ENCODE measurements around the gene OPRM1.

Gene OPRM1

DNA sequence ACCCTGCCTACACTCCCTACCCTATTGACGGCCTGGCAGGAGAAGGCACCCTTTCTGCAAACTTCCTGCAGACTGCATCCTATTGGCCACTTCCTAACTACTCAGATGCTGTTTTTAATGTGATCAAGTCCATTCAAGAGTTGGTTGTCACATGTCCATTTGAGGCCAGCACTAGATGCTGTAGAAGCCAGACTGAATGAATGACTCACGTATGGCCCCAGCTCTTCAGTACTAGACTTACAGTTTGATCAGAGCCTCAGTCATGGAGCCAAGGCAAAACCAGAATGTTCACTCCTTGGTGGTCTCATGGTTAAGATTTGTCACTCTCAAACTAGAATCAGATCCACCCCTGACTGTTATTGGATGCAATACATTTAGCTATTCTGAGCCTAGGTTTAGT, 101.7 kb downstream of the OPRM1 start:
- DNase-seq, result no peak
- TF ChIP-seq, protein P1, sequence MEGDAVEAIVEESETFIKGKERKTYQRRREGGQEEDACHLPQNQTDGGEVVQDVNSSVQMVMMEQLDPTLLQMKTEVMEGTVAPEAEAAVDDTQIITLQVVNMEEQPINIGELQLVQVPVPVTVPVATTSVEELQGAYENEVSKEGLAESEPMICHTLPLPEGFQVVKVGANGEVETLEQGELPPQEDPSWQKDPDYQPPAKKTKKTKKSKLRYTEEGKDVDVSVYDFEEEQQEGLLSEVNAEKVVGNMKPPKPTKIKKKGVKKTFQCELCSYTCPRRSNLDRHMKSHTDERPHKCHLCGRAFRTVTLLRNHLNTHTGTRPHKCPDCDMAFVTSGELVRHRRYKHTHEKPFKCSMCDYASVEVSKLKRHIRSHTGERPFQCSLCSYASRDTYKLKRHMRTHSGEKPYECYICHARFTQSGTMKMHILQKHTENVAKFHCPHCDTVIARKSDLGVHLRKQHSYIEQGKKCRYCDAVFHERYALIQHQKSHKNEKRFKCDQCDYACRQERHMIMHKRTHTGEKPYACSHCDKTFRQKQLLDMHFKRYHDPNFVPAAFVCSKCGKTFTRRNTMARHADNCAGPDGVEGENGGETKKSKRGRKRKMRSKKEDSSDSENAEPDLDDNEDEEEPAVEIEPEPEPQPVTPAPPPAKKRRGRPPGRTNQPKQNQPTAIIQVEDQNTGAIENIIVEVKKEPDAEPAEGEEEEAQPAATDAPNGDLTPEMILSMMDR (IDR thresholded peaks at IDR 0.05; ENCODE audit: low read depth, low read length), result no peak
- no peaks in the 10 kb centered on the region for H3K36me3 ChIP-seq
- no peaks in the 10 kb centered on the region for H3K27me3 ChIP-seq
- no peaks in the 10 kb centered on the region for H3K4me1 ChIP-seq
- H3K4me3 ChIP-seq (ENCODE audit: low read depth, low read length), result no peak overlapping the region
- no peaks in the 10 kb centered on the region for H3K9me3 ChIP-seq

DNA sequence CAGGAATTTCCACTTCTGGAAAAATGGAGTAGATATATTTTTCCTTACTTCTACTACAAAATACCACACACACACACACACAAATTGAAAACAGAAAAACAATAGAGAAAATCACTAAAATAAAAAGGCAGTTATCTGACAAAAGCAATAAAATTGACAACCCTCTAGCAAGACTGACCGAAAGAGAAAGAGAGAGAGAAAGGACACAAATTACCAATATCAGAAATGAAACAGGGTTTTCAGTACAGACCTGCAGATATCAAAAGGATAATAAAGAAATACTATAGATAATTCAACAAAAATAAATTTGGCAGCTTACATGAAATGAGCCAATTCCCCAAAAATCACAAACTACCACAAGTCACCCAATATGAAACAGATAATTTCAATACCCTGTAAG, 104.7 kb downstream of the OPRM1 start:
- TF ChIP-seq, protein P1 (IDR thresholded peaks at IDR 0.05; ENCODE audit: low read depth, low read length), result no peak
- Histone ChIP-seq H3K9me3 (no peaks in the 10 kb centered on the region), H3K4me1 (peaks cover 7% of the 10 kb centered on the region), H3K36me3 (no peaks in the 10 kb centered on the region), H3K27me3 (no peaks in the 10 kb centered on the region), H3K4me3 (ENCODE audit: low read depth, low read length) (no peak overlapping the region)
- no peak for DNase-seq

DNA sequence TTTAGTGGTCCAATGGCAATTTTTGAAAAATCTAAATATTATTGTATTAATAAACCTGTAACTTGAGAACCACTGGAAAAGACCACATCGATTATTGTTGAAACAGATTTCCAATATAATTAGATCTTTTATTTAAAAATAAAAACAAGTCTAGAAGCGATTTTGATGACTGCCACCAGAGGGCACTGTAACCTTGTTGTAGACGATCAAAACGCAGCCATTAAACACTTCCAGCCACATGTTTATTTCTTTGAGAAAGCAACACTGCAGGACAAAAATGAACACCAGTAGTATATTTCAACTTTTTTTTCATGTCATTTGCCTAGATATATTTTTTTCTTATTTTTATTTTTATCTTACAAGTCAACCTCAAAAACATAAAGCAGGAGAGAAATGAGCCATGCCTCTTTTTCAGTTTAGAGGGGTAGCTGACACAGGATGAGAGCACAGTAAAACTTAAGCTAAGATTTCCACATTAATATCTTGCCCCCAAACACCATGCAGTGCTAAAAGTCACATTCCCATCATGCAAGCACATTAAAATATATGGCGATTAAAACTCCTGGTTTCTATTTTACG, 115.4 kb downstream of the OPRM1 start:
- Histone ChIP-seq H3K4me1 (no peaks in the 10 kb centered on the region), H3K36me3 (no peaks in the 10 kb centered on the region), H3K4me3 (ENCODE audit: low read depth, low read length) (no peak overlapping the region), H3K9me3 (peaks cover 6% of the 10 kb centered on the region; the same call in 1 of the 2 replicates), H3K27me3 (no peaks in the 10 kb centered on the region)
- TF ChIP-seq, protein P1 (IDR thresholded peaks at IDR 0.05; ENCODE audit: low read depth, low read length), result peak; percentile 74
- peak; percentile 59 for DNase-seq

DNA sequence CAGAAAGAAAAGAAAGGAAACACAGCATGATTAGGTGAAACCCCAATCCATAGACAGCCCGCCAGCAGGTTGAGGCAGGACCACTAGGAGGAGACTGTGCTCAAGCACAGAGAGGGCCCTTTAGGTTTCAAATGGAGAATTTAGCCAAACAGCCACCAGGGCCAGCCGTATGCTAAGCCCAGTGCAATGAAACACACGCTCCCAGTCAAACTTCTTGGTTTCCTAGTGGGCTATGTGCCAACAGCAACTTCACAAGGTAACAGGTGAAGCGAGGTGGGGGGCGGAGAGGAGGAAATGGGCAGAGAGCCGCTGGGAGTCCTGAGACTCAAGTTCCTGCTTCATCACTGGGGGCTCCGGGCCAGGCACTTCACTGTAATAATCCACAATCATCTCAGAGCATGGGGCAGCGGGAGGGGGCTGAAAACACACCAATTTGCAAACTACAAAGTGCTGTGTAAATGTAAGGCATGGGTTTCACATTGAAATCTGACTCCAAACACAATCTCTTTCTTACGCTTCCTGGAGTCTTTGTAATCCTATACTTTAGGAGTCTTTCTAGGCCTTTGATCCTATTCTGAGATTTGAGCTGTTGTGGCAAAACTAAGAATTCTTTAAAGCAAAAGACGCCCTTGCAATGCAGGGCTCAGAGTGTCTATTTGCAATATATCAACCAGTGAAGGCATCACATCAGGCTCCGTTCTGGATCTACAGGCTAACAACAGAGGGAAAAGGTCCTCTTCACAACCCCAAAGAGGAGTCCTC, 117.3 kb downstream of the OPRM1 start:
- Histone ChIP-seq H3K4me1 (no peaks in the 10 kb centered on the region), H3K27me3 (no peaks in the 10 kb centered on the region), H3K36me3 (no peaks in the 10 kb centered on the region), H3K9me3 (peaks cover 6% of the 10 kb centered on the region; the same call in 1 of the 2 replicates), H3K4me3 (ENCODE audit: low read depth, low read length) (no peak overlapping the region)
- TF ChIP-seq, protein P1 (IDR thresholded peaks at IDR 0.05; ENCODE audit: low read depth, low read length), result peak; percentile 60
- DNase-seq, result peak; percentile 26

DNA sequence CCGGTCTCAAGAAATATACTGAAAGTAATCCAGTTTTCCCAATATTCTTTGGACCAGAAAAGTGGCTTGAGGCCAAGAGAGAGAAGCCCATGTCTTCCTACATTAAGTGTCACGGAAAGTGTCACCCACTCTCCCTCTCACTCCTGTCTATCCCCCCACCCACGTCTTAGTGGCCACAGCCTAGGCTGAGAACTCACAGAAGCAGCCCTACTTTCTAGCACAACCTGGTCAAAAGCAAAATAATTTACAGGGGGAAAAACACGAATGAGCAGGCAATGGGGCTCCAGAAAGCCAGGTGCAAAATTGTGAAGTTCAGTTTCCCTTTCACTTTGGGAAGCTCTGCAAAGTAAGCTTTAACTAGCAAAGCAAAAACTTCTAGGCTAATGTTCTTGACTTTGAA, 118.0 kb downstream of the OPRM1 start:
- TF ChIP-seq, protein P1 (IDR thresholded peaks at IDR 0.05; ENCODE audit: low read depth, low read length), result no peak
- Histone ChIP-seq H3K9me3 (peaks cover 6% of the 10 kb centered on the region; the same call in 1 of the 2 replicates), H3K4me3 (ENCODE audit: low read depth, low read length) (no peak overlapping the region)

DNA sequence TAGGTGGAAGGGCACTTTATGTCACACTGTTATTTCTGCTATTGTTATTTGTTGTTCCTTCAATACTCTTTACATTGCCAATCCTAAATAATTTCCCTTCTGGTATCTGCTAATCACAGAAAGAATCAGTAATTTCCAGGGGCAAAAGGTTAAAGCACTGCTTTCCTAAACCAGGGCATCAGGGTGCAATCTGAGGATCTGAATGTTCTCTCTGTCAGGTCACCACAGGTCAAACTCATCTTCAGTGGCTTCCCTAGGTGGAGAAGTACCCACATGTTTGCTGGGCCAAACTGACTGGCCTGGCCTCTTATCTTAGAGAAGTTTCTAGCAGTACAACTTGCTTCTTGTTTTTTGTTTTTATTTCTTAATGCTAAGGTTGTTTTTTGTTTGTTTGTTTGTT, 118.7 kb downstream of the OPRM1 start:
- Histone ChIP-seq H3K4me3 (ENCODE audit: low read depth, low read length) (no peak overlapping the region), H3K36me3 (no peaks in the 10 kb centered on the region)
- TF ChIP-seq, protein P1 (IDR thresholded peaks at IDR 0.05; ENCODE audit: low read depth, low read length), result no peak

More for the DNA sequence above, 118.0 kb downstream of the OPRM1 start:
- Histone ChIP-seq H3K27me3 (no peaks in the 10 kb centered on the region), H3K36me3 (no peaks in the 10 kb centered on the region), H3K4me1 (no peaks in the 10 kb centered on the region)
- no peak for DNase-seq

More for the DNA sequence above, 118.7 kb downstream of the OPRM1 start:
- Histone ChIP-seq H3K9me3 (peaks cover 6% of the 10 kb centered on the region; the same call in 1 of the 2 replicates), H3K27me3 (no peaks in the 10 kb centered on the region), H3K4me1 (no peaks in the 10 kb centered on the region)
- no peak for DNase-seq
